Measurements from ENCODE around the gene ZNF462.

GRCh38 chr9:106897751-106898150 is 34.8 kb downstream of the ZNF462 start:
- no peak for TF ChIP-seq CTCF (IDR thresholded peaks at IDR 0.05)
- no peak for TF ChIP-seq EP300 (IDR thresholded peaks at IDR 0.05)
- no peak for TF ChIP-seq POLR2A (IDR thresholded peaks at IDR 0.05)

Data from tibial nerve (tissue), 4 donors.